SK-N-SH treated with all-trans-retinoic acid at 6 μM for 48 hours (cell line): Measurements from ENCODE around the gene KNDC1.

ENCODE experiments used
- ATAC-seq: fragments of 200-7000 bp; cut with Tn5 transposase; 3 replicates; pipeline ENCODE4 v1.9.1; 2020; ENCODE audit warnings: mild to moderate bottlenecking, moderate library complexity
- ARNTL ChIP-seq: fragments of 450-650 bp; formaldehyde crosslinking; IDR thresholded peaks from 2 replicates; pipeline ENCODE4 v1.5.0; 2020; ENCODE audit warnings: low read depth, mild to moderate bottlenecking, moderate library complexity, borderline replicate concordance
- BACH2 ChIP-seq: fragments of 250-450 bp; sonication (Bioruptor Pico); IDR thresholded peaks from 2 replicates; pipeline ENCODE4 v1.9.0; 2021; ENCODE audit warnings: mild to moderate bottlenecking, borderline replicate concordance
- CSDC2 ChIP-seq: fragments of 250-450 bp; sonication (Bioruptor Pico); IDR thresholded peaks from 2 replicates; pipeline ENCODE4 v1.5.0; 2020; ENCODE audit warnings: mild to moderate bottlenecking, moderate library complexity
- ESRRG ChIP-seq: fragments of 250-450 bp; sonication (Bioruptor Pico); IDR thresholded peaks from 2 replicates; pipeline ENCODE4 v1.6.1; 2021; ENCODE audit warnings: mild to moderate bottlenecking
- GLIS3 ChIP-seq: fragments of 250-450 bp; sonication (Bioruptor Pico); IDR thresholded peaks from 2 replicates; pipeline ENCODE4 v1.5.0; 2020; ENCODE audit warnings: mild to moderate bottlenecking, moderate library complexity
- ISL1 ChIP-seq: fragments of 250-450 bp; sonication (Bioruptor Pico); IDR thresholded peaks from 2 replicates; pipeline ENCODE4 v2.1.2; 2022; ENCODE audit warnings: mild to moderate bottlenecking, moderate library complexity
- OSR1 ChIP-seq: fragments of 250-450 bp; sonication (Bioruptor Pico); IDR thresholded peaks from 2 replicates; pipeline ENCODE4 v1.8.0; 2022; ENCODE audit warnings: moderate library complexity, mild to moderate bottlenecking, inconsistent platforms
- PATZ1 ChIP-seq: fragments of 250-450 bp; sonication (Bioruptor Pico); IDR thresholded peaks from 2 replicates; pipeline ENCODE4 v1.8.0; 2020; ENCODE audit warnings: mild to moderate bottlenecking, moderate library complexity, borderline replicate concordance
- POU6F1 ChIP-seq: fragments of 250-450 bp; sonication (Bioruptor Pico); IDR thresholded peaks from 2 replicates; pipeline ENCODE4 v1.8.0; 2021; ENCODE audit warnings: low read depth, mild to moderate bottlenecking, moderate library complexity, borderline replicate concordance
- PPARA ChIP-seq: fragments of 250-450 bp; sonication (Bioruptor Pico); IDR thresholded peaks from 2 replicates; pipeline ENCODE4 v1.5.0; 2020; ENCODE audit warnings: mild to moderate bottlenecking, borderline replicate concordance
- RARB ChIP-seq: fragments of 250-450 bp; sonication (Bioruptor Pico); IDR thresholded peaks from 2 replicates; pipeline ENCODE4 v1.8.0; 2021; ENCODE audit warnings: mild to moderate bottlenecking, moderate library complexity
- SNAI2 ChIP-seq: fragments of 250-450 bp; sonication (Bioruptor Pico); IDR thresholded peaks from 2 replicates; pipeline ENCODE4 v1.5.0; 2020; ENCODE audit warnings: mild to moderate bottlenecking, moderate library complexity
- TOX ChIP-seq: fragments of 250-450 bp; sonication (Bioruptor Pico); IDR thresholded peaks from 2 replicates; pipeline ENCODE4 v1.8.0; 2021; ENCODE audit warnings: mild to moderate bottlenecking, moderate library complexity, borderline replicate concordance
- ZC3H10 ChIP-seq: fragments of 250-450 bp; sonication (Bioruptor Pico); IDR thresholded peaks from 2 replicates; pipeline ENCODE4 v1.5.1; 2021; ENCODE audit warnings: mild to moderate bottlenecking, moderate library complexity
- ZFP3 ChIP-seq: fragments of 250-450 bp; sonication (Bioruptor Pico); IDR thresholded peaks from 2 replicates; pipeline ENCODE4 v1.5.0; 2020; ENCODE audit warnings: mild to moderate bottlenecking, moderate library complexity
- ZFP30 ChIP-seq: fragments of 450-650 bp; formaldehyde crosslinking; IDR thresholded peaks from 2 replicates; pipeline ENCODE4 v1.5.0; 2022; ENCODE audit warnings: mild to moderate bottlenecking, moderate library complexity
- ZNF565 ChIP-seq: fragments of 450-650 bp; formaldehyde crosslinking; conservative IDR thresholded peaks from 2 replicates; pipeline ENCODE4 v1.5.0; 2020; ENCODE audit warnings: low read depth, mild to moderate bottlenecking, moderate library complexity
- ZNF70 ChIP-seq: fragments of 450-650 bp; formaldehyde crosslinking; IDR thresholded peaks from 2 replicates; pipeline ENCODE4 v1.5.0; 2020; ENCODE audit warnings: mild to moderate bottlenecking, moderate library complexity
- ZNF8 ChIP-seq: fragments of 450-650 bp; formaldehyde crosslinking; IDR thresholded peaks from 2 replicates; pipeline ENCODE4 v1.5.0; 2020; ENCODE audit warnings: mild to moderate bottlenecking, moderate library complexity
- TF ChIP-seq, protein P1 (sequence below): fragments of 250-450 bp; sonication (Bioruptor Pico); IDR thresholded peaks from 2 replicates; pipeline ENCODE4 v1.5.1; 2021; ENCODE audit warnings: mild to moderate bottlenecking, moderate library complexity

The KNDC1 gene

DNA sequence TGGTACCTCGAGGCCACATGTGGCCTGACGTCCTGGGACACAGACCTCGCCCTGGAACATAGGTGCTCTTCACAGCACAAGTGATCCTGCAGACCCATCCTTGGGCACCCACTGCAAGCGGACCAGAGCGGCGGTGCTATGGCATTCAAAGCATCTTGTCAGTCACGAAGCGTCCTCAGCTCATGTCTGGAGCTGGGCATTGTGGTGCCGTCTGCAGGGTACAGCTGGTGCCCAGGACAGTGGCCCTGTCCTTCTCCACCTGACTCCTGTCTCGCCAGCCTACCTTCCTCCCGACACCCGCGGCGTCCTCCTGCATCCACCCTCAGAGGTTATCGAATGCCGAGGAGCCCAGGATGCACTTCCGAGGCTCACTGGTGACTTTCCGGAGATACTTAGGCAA, 45.8 kb upstream of the KNDC1 start:
- TF ChIP-seq PATZ1 (no peak), POU6F1 (CRISPR knock-in tag) (no peak), RARB (CRISPR knock-in tag) (no peak), ZC3H10 (no peak), ARNTL (CRISPR knock-in tag) (no peak), ISL1 (CRISPR knock-in tag) (no peak), OSR1 (CRISPR knock-in tag) (no peak), CSDC2 (no peak), ZNF565 (CRISPR knock-in tag) (no peak), BACH2 (CRISPR knock-in tag) (no peak), ZFP30 (CRISPR knock-in tag) (no peak), TOX (CRISPR knock-in tag) (no peak), ESRRG (no peak), ZNF70 (CRISPR knock-in tag) (no peak), ZFP3 (CRISPR knock-in tag) (no peak), PPARA (CRISPR knock-in tag) (no peak), GLIS3 (no peak)
- TF ChIP-seq, protein P1, sequence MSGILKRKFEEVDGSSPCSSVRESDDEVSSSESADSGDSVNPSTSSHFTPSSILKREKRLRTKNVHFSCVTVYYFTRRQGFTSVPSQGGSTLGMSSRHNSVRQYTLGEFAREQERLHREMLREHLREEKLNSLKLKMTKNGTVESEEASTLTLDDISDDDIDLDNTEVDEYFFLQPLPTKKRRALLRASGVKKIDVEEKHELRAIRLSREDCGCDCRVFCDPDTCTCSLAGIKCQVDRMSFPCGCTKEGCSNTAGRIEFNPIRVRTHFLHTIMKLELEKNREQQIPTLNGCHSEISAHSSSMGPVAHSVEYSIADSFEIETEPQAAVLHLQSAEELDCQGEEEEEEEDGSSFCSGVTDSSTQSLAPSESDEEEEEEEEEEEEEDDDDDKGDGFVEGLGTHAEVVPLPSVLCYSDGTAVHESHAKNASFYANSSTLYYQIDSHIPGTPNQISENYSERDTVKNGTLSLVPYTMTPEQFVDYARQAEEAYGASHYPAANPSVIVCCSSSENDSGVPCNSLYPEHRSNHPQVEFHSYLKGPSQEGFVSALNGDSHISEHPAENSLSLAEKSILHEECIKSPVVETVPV (CRISPR knock-in tag): no peak

DNA sequence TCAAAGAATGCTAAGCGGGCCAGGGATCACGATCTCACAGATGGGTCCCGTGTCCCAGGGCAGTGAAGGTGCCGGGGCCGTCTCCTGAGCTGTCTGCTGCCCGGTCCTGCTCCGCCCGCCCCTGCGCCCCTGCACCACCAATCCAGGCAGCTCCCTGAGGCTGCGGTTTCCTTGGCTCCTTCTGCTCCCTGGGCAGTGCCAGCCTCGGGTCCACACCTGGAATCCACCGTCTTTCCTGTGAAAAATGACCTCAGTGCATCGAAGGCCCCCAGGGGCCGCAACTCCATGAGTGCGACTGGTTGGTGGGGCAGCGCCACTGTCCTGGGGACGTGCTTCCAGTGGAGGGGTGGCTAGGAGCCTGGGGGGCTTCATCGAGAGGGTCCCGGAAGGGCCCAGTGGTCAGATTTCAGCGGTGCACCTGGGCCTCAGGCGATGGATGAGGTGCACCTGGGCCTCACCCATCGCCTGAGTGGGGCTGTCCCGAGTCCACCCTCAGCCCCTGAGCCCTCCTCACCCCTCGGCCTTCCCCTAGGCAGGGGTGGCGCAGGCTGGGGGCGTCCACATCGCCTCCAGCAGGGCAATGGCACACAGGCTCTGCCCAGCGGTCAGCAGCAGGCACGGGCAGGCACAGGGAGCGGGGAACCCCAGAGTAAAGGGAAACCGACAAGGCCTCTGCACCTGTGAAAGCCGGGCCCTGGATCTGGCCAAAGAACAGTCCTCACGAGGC, 45.1 kb upstream of the KNDC1 start:
- TF ChIP-seq SNAI2 (CRISPR knock-in tag): no peak

More for the DNA sequence above, 45.8 kb upstream of the KNDC1 start:
- no peak for ATAC-seq

GRCh38 chr10:133115453-133115842, 44.6 kb upstream of the KNDC1 start:
- ATAC-seq: no peak
- TF ChIP-seq POU6F1 (CRISPR knock-in tag): no peak
- TF ChIP-seq TOX (CRISPR knock-in tag): no peak
- TF ChIP-seq, protein P1 (CRISPR knock-in tag): no peak
- TF ChIP-seq, all 23 proteins: peak for 0

More for the DNA sequence above, 45.1 kb upstream of the KNDC1 start:
- ATAC-seq: no peak

- TF ChIP-seq, protein P1 (CRISPR knock-in tag): no peak
- TF ChIP-seq ZNF8 (CRISPR knock-in tag): no peak
- TF ChIP-seq TOX (CRISPR knock-in tag): no peak
- TF ChIP-seq CSDC2: no peak
- no peak for TF ChIP-seq PATZ1
- TF ChIP-seq ZNF70 (CRISPR knock-in tag): no peak
- no peak for TF ChIP-seq ZNF565 (CRISPR knock-in tag)
- no peak for TF ChIP-seq POU6F1 (CRISPR knock-in tag)
- no peak for TF ChIP-seq ZFP3 (CRISPR knock-in tag)
- no peak for TF ChIP-seq ZFP30 (CRISPR knock-in tag)
- ATAC-seq: no peak
These were observed 44.0 kb upstream of the KNDC1 start for GRCh38 chr10:133115976-133116375.
